Common myeloid progenitor, CD34-positive (primary cell): ENCODE measurements around the gene SCCPDH.

Experiments
- CTCF ChIA-PET: fragments of 350-600 bp; sonication (Branson Sonifier 250); formaldehyde crosslinking; loops from one replicate; lab custom pipeline; 2021; ENCODE audit warnings: antibody characterized with exemption; lab: Charles Lee
- POLR2A ChIA-PET: fragments of 350-600 bp; sonication (Branson Sonifier 250); formaldehyde crosslinking; loops from one replicate; lab custom pipeline; 2021; ENCODE audit warnings: antibody characterized with exemption; lab: Charles Lee
- DNase-seq, 3 donors: peaks; one replicate each; pipeline versions ENCODE4 v3.0.0 to v3.0.0-alpha.2; 2013
- H3K27ac ChIP-seq, 2 experiments: 1 replicate in 1 of 2; 2 replicates in 1 of 2; pipeline ENCODE4 v1.7.0; 2013; ENCODE audit warnings: inconsistent platforms in 2 of 2, low read length in 2 of 2, mild to moderate bottlenecking in 2 of 2, low read depth in 1 of 2, moderate library complexity in 1 of 2; ENCODE audit not compliant: severe bottlenecking in 2 of 2, insufficient read depth in 1 of 2, poor library complexity in 1 of 2
- H3K27me3 ChIP-seq, 5 experiments: replicated peaks in 2 of 5; 1 replicate in 3 of 5; 2 replicates in 2 of 5; pipeline versions ENCODE4 v1.6.1 to v1.7.0; 2013; ENCODE audit warnings: low read length in 4 of 5, mild to moderate bottlenecking in 2 of 5, moderate library complexity in 2 of 5, inconsistent platforms in 1 of 5; ENCODE audit not compliant: insufficient read depth in 5 of 5, control insufficient read depth in 4 of 5
- H3K36me3 ChIP-seq, 4 experiments: 1 replicate in 2 of 4; 2 replicates in 2 of 4; pipeline versions ENCODE4 v1.6.1 to v1.7.0; 2013; ENCODE audit warnings: low read length in 3 of 4, control low read depth in 1 of 4, mild to moderate bottlenecking in 1 of 4; ENCODE audit not compliant: control insufficient read depth in 4 of 4, insufficient read depth in 4 of 4
- H3K4me1 ChIP-seq, 4 experiments: 1 replicate in 3 of 4; 2 replicates in 1 of 4; pipeline versions ENCODE4 v1.6.1 to v1.7.1; 2013; ENCODE audit warnings: low read length in 3 of 4, mild to moderate bottlenecking in 3 of 4, control low read depth in 1 of 4, inconsistent platforms in 1 of 4, moderate library complexity in 1 of 4; ENCODE audit not compliant: control insufficient read depth in 4 of 4, insufficient read depth in 4 of 4; ENCODE audit errors: control extremely low read depth in 1 of 4
- H3K4me3 ChIP-seq, 7 experiments: 1 replicate in 4 of 7; 2 replicates in 3 of 7; pipeline versions ENCODE4 v1.5.1 to v1.7.0; 2013; ENCODE audit warnings: mild to moderate bottlenecking in 7 of 7, low read length in 6 of 7, moderate library complexity in 6 of 7, inconsistent platforms in 2 of 7, low read depth in 2 of 7, control low read depth in 1 of 7; ENCODE audit not compliant: insufficient read depth in 4 of 7, control insufficient read depth in 1 of 7; ENCODE audit errors: extremely low read depth in 1 of 7
- H3K9me3 ChIP-seq, 5 experiments: 1 replicate in 4 of 5; 2 replicates in 1 of 5; pipeline versions ENCODE4 v1.6.1 to v1.7.1; 2013; ENCODE audit warnings: low read length in 4 of 5, mild to moderate bottlenecking in 2 of 5, inconsistent platforms in 1 of 5, low read depth in 1 of 5, moderate library complexity in 1 of 5; ENCODE audit not compliant: control insufficient read depth in 4 of 5, insufficient read depth in 2 of 5; ENCODE audit errors: control extremely low read depth in 1 of 5
- WGBS: methylation state at CpG from one replicate; pipeline ENCODE4 v1.1.5; 2013; ENCODE audit not compliant: insufficient coverage; 5-methylcytosine and 5-hydroxymethylcytosine counted together

The SCCPDH gene

DNA sequence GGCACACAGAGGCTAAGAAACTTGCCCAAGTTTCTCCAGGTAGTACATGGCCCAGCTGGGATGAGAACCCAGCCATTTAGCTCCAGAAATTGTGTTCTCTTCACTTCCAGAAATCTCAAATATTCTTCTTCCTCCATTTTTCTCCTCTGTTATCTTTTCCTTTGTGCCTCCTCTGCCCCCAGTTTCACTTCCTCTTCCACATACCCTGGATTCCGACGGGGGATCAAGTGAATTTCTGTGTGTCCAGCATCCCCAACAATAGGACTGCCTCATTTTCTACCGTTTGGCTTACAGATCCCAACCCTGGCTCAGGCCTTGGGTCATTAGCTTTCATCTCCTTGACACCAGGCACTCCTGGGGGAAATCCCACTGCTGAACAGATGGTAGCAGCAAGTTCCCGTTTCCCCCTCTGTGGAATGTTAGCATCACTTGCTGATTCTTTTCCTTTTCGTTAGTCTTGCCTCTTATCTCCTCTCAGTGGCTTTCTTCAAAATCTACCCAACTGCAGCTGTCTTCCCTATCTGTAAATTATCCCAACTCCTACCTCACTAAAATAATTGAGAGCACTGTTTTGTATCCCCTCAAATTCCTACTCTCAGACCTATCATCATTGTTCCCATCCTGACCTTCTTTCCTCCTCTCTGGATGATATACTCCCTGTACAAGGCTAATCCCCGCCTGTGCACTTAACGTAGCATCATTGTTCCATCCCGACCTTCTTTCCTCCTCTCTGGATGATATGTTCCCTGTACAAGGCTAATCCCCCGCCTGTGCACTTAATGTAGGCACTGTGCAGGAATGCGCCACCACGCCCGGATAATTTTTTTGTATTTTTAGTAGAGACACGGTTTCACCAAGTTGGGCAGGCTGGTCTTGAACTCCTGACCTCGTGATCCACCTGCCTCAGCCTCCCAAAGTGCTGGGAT is 36.5 kb downstream of the SCCPDH start:
- POLR2A ChIA-PET: interaction anchor here (0.6 kb wide), 1 partner anchor 106 kb away, joined by 6 read pairs; no protein-coding TSS in a partner anchor
- H3K4me3 ChIP-seq: no peak overlapping the region
- WGBS: 89% methylated on average over 12 of the region's 14 CpGs
- no peaks in the 10 kb centered on the region for H3K27me3 ChIP-seq
- H3K9me3 ChIP-seq: no peaks in the 10 kb centered on the region
- peaks cover 15 to 59% (median 40%) of the 10 kb centered on the region in 4 experiments for H3K36me3 ChIP-seq
- DNase-seq: no peak
- H3K27ac ChIP-seq: peak overlapping the region in 1 of 2 experiments; percentile 44
- CTCF ChIA-PET: interaction anchor here (1.0 to 1.8 kb wide), 3 partner anchors 41 to 268 kb away, joined by 3 to 6 read pairs (median 4); no protein-coding TSS in a partner anchor
- H3K4me1 ChIP-seq: no peaks in the 10 kb centered on the region

DNA sequence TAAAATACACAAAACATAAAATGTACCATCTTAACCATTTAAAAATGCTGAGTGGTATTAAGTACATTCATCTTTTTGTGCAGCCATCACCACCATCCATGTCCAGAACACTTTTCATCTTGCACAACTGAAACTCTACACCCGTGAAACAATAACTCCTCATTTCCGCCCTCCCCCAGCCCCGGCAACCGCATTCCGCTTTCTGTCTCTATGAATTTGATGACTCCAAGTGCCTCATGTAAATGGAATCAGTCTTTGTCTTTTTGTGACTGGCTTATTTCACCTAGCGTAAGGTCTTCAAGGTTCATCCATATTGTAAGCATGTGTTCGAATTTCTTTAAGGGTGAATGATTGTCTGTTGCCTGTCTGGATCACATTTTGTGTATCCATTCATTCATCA is 37.2 kb downstream of the SCCPDH start:
- H3K4me1 ChIP-seq: no peaks in the 10 kb centered on the region
- no peaks in the 10 kb centered on the region for H3K9me3 ChIP-seq
- 100% methylated on average over 5 of the region's 7 CpGs for WGBS
- peaks cover 15 to 65% (median 43%) of the 10 kb centered on the region in 4 experiments for H3K36me3 ChIP-seq
- H3K27me3 ChIP-seq: no peaks in the 10 kb centered on the region
- ChIA-PET POLR2A (no interaction called here), CTCF (interaction anchor here (1.7 kb wide), 1 partner anchor 72 kb away, joined by 4 read pairs; no protein-coding TSS in a partner anchor)
- H3K27ac ChIP-seq: no peak overlapping the region
- no peak overlapping the region for H3K4me3 ChIP-seq
- DNase-seq: no peak

DNA sequence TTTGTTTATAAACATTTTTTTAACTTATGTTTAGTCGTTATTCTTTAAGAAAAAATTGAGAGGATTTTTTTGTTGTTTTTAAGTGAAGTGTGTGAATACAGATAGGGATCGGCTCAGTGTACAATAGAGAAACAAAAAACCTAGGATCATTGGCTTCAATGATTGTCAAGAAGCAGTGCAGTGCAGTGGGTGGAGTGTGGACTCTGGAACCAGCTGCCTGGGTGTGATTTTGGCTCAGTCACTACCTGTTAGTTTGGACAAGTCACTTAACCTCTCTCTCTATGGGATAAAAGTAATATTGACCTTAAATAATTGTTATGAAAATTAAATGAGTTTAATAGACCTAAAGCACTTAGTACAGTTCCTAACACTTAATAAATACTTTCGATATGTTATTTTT is 41.3 kb downstream of the SCCPDH start:
- 100% methylated on average over 2 of the region's 3 CpGs for WGBS
- no peak for DNase-seq
- H3K27ac ChIP-seq: no peak overlapping the region
- H3K36me3 ChIP-seq: peaks cover 20 to 85% (median 63%) of the 10 kb centered on the region in 4 experiments
- H3K9me3 ChIP-seq: no peaks in the 10 kb centered on the region
- no peaks in the 10 kb centered on the region for H3K27me3 ChIP-seq
- H3K4me1 ChIP-seq: no peaks in the 10 kb centered on the region
- ChIA-PET POLR2A (no interaction called here), CTCF (interaction anchor here (0.9 to 2.4 kb wide), 4 partner anchors 8 to 76 kb away, joined by 3 to 11 read pairs (median 6); no protein-coding TSS in a partner anchor)
- H3K4me3 ChIP-seq: no peak overlapping the region

DNA sequence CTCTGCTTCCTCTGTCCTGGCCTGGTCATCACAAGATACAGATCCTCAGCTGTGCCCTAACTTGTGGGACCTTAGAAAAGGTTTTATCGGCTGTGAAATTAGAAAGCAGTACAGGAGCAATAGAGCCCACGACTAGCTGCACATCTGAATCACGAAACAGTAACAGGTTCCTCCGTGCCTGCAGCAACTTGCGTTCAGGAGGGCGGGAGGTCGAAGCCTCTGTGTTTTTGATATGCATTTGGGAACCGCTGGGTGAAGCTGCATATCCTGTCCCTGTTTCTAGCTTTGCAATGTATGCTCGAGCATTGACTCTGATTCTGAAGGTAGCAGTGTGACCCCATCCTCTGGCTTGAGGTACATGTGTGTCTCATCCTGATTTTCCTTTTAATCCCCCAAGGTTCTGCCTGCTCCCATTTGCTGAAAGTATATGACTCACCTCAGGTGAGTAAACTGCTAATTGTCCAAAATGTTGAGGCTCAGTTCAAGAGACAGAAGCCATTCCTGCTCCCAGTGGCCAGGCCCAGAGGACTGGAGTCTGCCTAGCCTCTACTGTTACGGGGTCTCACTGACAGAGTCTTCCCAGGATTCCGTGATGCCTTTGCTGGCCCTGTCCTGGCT is 44.3 kb downstream of the SCCPDH start:
- no peaks in the 10 kb centered on the region for H3K4me1 ChIP-seq
- H3K9me3 ChIP-seq: peaks cover 0 to 4% (median 0%) of the 10 kb centered on the region in 5 experiments
- ChIA-PET POLR2A (no interaction called here), CTCF (interaction anchor here (1.6 kb wide), 1 partner anchor 21 kb away, joined by 4 read pairs; no protein-coding TSS in a partner anchor)
- peaks cover 17 to 79% (median 55%) of the 10 kb centered on the region in 4 experiments for H3K36me3 ChIP-seq
- no peak overlapping the region for H3K4me3 ChIP-seq
- DNase-seq: no peak
- H3K27ac ChIP-seq: no peak overlapping the region
- no peaks in the 10 kb centered on the region for H3K27me3 ChIP-seq
- WGBS: 89% methylated on average over 11 of the region's 11 CpGs

DNA sequence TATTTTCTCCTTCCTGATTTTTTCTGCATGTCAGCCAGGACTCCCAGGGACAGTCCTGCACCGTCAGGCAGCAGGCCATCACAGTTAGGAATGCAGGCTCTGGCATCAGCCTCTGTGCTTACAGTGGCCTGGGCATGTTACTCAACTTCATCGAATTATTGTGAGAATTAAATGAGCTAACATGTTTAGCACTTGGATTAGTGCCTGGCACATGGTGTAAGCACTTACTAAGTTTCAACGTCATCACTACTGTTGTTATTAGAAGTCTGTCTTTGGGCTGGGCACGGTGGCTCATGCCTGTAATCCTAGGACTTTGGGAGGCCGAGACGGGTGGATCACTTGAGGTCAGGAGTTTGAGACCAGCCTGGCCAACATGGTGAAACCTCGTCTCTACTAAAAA is 45.1 kb downstream of the SCCPDH start:
- WGBS: 100% methylated on average over 7 of the region's 7 CpGs
- no peak overlapping the region for H3K4me3 ChIP-seq
- CTCF ChIA-PET: interaction anchor here (1.6 kb wide), 1 partner anchor 21 kb away, joined by 4 read pairs; no protein-coding TSS in a partner anchor
- peaks cover 15 to 76% (median 53%) of the 10 kb centered on the region in 4 experiments for H3K36me3 ChIP-seq
- POLR2A ChIA-PET: no interaction called here
- no peak for DNase-seq
- H3K27ac ChIP-seq: no peak overlapping the region
- peaks cover 0 to 4% (median 0%) of the 10 kb centered on the region in 5 experiments for H3K9me3 ChIP-seq
- no peaks in the 10 kb centered on the region for H3K4me1 ChIP-seq
- no peaks in the 10 kb centered on the region for H3K27me3 ChIP-seq

DNA sequence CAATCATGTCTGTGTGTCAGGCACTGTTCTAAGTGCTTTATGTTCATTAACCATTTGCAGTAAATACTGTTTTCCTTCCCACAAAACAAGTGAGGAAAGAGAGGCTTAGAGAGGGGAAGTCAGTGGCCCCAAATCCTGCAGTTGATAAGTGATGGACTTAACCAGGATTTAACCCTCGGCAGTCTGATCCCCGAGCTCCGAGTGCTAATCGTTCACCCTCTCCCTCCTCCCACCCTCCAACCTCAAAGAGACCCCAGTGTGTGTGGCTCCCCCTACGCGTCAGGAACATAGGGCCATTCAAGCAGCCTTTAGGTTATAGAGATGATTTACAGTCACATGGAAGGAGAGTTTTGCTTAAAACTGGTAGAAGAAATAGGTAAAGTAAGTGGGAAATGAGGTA is 47.2 kb downstream of the SCCPDH start:
- H3K36me3 ChIP-seq: peaks cover 17 to 73% (median 54%) of the 10 kb centered on the region in 4 experiments
- ChIA-PET CTCF (no interaction called here), POLR2A (no interaction called here)
- H3K4me3 ChIP-seq: no peak overlapping the region
- H3K9me3 ChIP-seq: peaks cover 0 to 4% (median 0%) of the 10 kb centered on the region in 5 experiments
- DNase-seq: no peak
- no CpG with 5 or more reads among the region's 6 CpGs for WGBS
- H3K27ac ChIP-seq: no peak overlapping the region
- H3K27me3 ChIP-seq: no peaks in the 10 kb centered on the region
- no peaks in the 10 kb centered on the region for H3K4me1 ChIP-seq
